ENCODE measurements around the gene SPATA2. TPM values are rescaled to one million over a fixed set of nuclear protein-coding genes. Genes with fewer than 3 reads are reported as not detected.

The SPATA2 gene
- total RNA-seq, 1 experiment from 2014 or later, result 29.0 TPM

GRCh38 chr20:49942303-49942702 is 27.0 kb upstream of the SPATA2 start:
- CTCF ChIA-PET, result interaction anchor here (2.3 kb wide), 1 partner anchor 37 kb away, joined by 7 read pairs; no protein-coding TSS in a partner anchor
- intact Hi-C loops (cut with micrococcal nuclease; ENCODE audit: unreplicated experiment), result no loop called here
- POLR2A ChIA-PET, result no interaction called here

GRCh38 chr20:49941456-49941855 is 26.1 kb upstream of the SPATA2 start:
- H3K4me1 ChIP-seq, result peaks cover 62% of the 10 kb centered on the region
- H3K36me3 ChIP-seq (ENCODE audit: control insufficient read depth, insufficient read depth, low read length), result peaks cover 12% of the 10 kb centered on the region; the same call in 1 of the 2 replicates

More at GRCh38 chr20:49942303-49942702, 27.0 kb upstream of the SPATA2 start:
- TF ChIP-seq CTCF (IDR thresholded peaks at IDR 0.05; ENCODE audit: insufficient read depth in 1 of 2, low read depth in 1 of 2, low read length in 1 of 2, severe bottlenecking in 1 of 2, unreplicated experiment in 1 of 2), result no peak
- peak overlapping the region; percentile 62 for H3K27ac Mint-ChIP-seq (ENCODE audit: unreplicated experiment)
- Histone ChIP-seq H3K36me3 (ENCODE audit: control insufficient read depth, insufficient read depth, low read length) (peaks cover 14% of the 10 kb centered on the region; the same call in 1 of the 2 replicates), H3K27me3 (replicated peaks; ENCODE audit: control insufficient read depth, insufficient read depth, low read length) (no peaks in the 10 kb centered on the region), H3K4me1 (peaks cover 64% of the 10 kb centered on the region), H3K4me3 (ENCODE audit: low read depth, low read length) (no peak overlapping the region), H3K9me3 (no peaks in the 10 kb centered on the region)
- DNase-seq, result peak in 1 of 2 experiments; percentile 53
- peaks cover 52% of the 10 kb centered on the region for H3K4me1 Mint-ChIP-seq (ENCODE audit: low read depth, unreplicated experiment)
- H3K4me3 Mint-ChIP-seq (ENCODE audit: unreplicated experiment), result no peak overlapping the region
- H3K27me3 Mint-ChIP-seq (ENCODE audit: insufficient read depth, unreplicated experiment), result no peaks in the 10 kb centered on the region
- H3K36me3 Mint-ChIP-seq (ENCODE audit: insufficient read depth, unreplicated experiment), result peaks cover 96% of the 10 kb centered on the region
- no peaks in the 10 kb centered on the region for H3K9me3 Mint-ChIP-seq (ENCODE audit: unreplicated experiment)
- no TSS peak for BruUV-seq (replicated peaks)

More at GRCh38 chr20:49941456-49941855, 26.1 kb upstream of the SPATA2 start:
- H3K27me3 ChIP-seq (replicated peaks; ENCODE audit: control insufficient read depth, insufficient read depth, low read length), result no peaks in the 10 kb centered on the region
- H3K9me3 ChIP-seq, result no peaks in the 10 kb centered on the region
- H3K4me3 Mint-ChIP-seq (ENCODE audit: unreplicated experiment), result no peak overlapping the region
- BruUV-seq (replicated peaks), result no TSS peak
- H3K9me3 Mint-ChIP-seq (ENCODE audit: unreplicated experiment), result no peaks in the 10 kb centered on the region
- H3K36me3 Mint-ChIP-seq (ENCODE audit: insufficient read depth, unreplicated experiment), result peaks cover 96% of the 10 kb centered on the region
- peak overlapping the region; percentile 62 for H3K27ac Mint-ChIP-seq (ENCODE audit: unreplicated experiment)
- TF ChIP-seq CTCF (IDR thresholded peaks at IDR 0.05; ENCODE audit: insufficient read depth in 1 of 2, low read depth in 1 of 2, low read length in 1 of 2, severe bottlenecking in 1 of 2, unreplicated experiment in 1 of 2), result no peak
- H3K4me3 ChIP-seq (ENCODE audit: low read depth, low read length), result no peak overlapping the region
- POLR2A ChIA-PET, result no interaction called here
- H3K4me1 Mint-ChIP-seq (ENCODE audit: low read depth, unreplicated experiment), result peaks cover 58% of the 10 kb centered on the region
- intact Hi-C loops (cut with micrococcal nuclease; ENCODE audit: unreplicated experiment), result no loop called here
- H3K27me3 Mint-ChIP-seq (ENCODE audit: insufficient read depth, unreplicated experiment), result no peaks in the 10 kb centered on the region
- CTCF ChIA-PET, result interaction anchor here (0.5 to 2.3 kb wide), 4 partner anchors 37 to 859 kb away, joined by 3 to 7 read pairs (median 4); no protein-coding TSS in a partner anchor
- DNase-seq, result no peak

Data from Caco-2 (cell line).